OCI-LY7 (cell line): ENCODE data around the gene APBB1IP. TPM values are rescaled to one million over a fixed set of nuclear protein-coding genes. Genes with fewer than 3 reads are reported as not detected.
A peak's percentile ranks its signal among the peaks of the same experiment; 100 is the strongest.

ENCODE experiments used
- BruUV-seq: library from RNA; stranded (reverse); fragments of 400-500 nt; replicated peaks from 2 replicates; lab custom pipeline; 2021; lab: Mats Ljungman, UMichigan
- CTCF ChIA-PET: fragments of 300-600 bp; sonication (Branson Sonifier 250); formaldehyde crosslinking; loops from one replicate; lab custom pipeline; 2022; ENCODE audit warnings: antibody characterized with exemption; ENCODE audit not compliant: unreplicated experiment; lab: Charles Lee
- POLR2A ChIA-PET: fragments of 300-600 bp; sonication (Branson Sonifier 250); formaldehyde crosslinking; loops from one replicate; lab custom pipeline; 2022; ENCODE audit warnings: antibody characterized with exemption; lab: Charles Lee
- DNase-seq: peaks from one replicate; pipeline ENCODE4 v3.0.0-alpha.2; 2015; ENCODE audit warnings: low spot score
- H2AFZ ChIP-seq: fragments of 200-600 bp; sonication (generic), shearing (Covaris generic); 2 replicates; pipeline ENCODE4 v1.6.1; 2014; ENCODE audit warnings: mild to moderate bottlenecking, antibody characterized with exemption, low read length, moderate library complexity
- H3K27ac ChIP-seq: fragments of 200-600 bp; sonication (generic); 2 replicates; pipeline ENCODE4 v1.5.1; 2014; ENCODE audit warnings: mixed run types, low read depth, mild to moderate bottlenecking, moderate library complexity, low read length, inconsistent platforms; ENCODE audit not compliant: poor library complexity, severe bottlenecking
- H3K36me3 ChIP-seq: fragments of 200-600 bp; sonication (generic); 2 replicates; pipeline ENCODE4 v1.6.1; 2014; ENCODE audit warnings: mild to moderate bottlenecking, antibody characterized with exemption, low read length, moderate library complexity, mixed read lengths; ENCODE audit not compliant: insufficient read depth
- H3K4me1 ChIP-seq: fragments of 200-600 bp; sonication (generic); 2 replicates; pipeline ENCODE4 v1.5.1; 2014; ENCODE audit warnings: mild to moderate bottlenecking, low read length; ENCODE audit not compliant: insufficient read depth, poor library complexity, severe bottlenecking
- H3K4me2 ChIP-seq: fragments of 200-600 bp; sonication (generic); 2 replicates; pipeline ENCODE4 v1.6.1; 2014; ENCODE audit warnings: mild to moderate bottlenecking, low read length
- H3K4me3 ChIP-seq: fragments of 200-600 bp; sonication (generic); 2 replicates; pipeline ENCODE4 v1.5.1; 2014; ENCODE audit warnings: mild to moderate bottlenecking, low read depth, low read length; ENCODE audit not compliant: poor library complexity, severe bottlenecking
- H3K79me2 ChIP-seq: fragments of 200-600 bp; sonication (generic); 2 replicates; pipeline ENCODE4 v1.6.1; 2016; ENCODE audit warnings: low read depth, mild to moderate bottlenecking, low read length, moderate library complexity, mixed read lengths; ENCODE audit not compliant: insufficient read depth
- H3K9me2 ChIP-seq: fragments of 200-600 bp; sonication (generic); 2 replicates; pipeline ENCODE4 v1.6.1; 2016; ENCODE audit warnings: mild to moderate bottlenecking, low read length, mixed read lengths; ENCODE audit not compliant: insufficient read depth
- H3K9me3 ChIP-seq: fragments of 200-600 bp; sonication (generic); 2 replicates; pipeline ENCODE4 v1.6.1; 2014; ENCODE audit warnings: mild to moderate bottlenecking, mixed run types, low read length, mixed read lengths
- H4K20me1 ChIP-seq: fragments of 200-600 bp; sonication (generic); 2 replicates; pipeline ENCODE4 v1.6.1; 2014; ENCODE audit warnings: mild to moderate bottlenecking, antibody characterized with exemption, low read length, moderate library complexity, mixed read lengths; ENCODE audit not compliant: insufficient read depth
- EZH2phosphoT487 ChIP-seq: fragments of 200-600 bp; sonication (generic); IDR thresholded peaks from 2 replicates; pipeline ENCODE4 v1.6.1; 2018; ENCODE audit warnings: low read depth, borderline replicate concordance, mild to moderate bottlenecking, mixed run types, antibody characterized with exemption, low read length, moderate library complexity, mixed read lengths
- intact Hi-C: fragments of 100-400 bp; cut with micrococcal nuclease; formaldehyde crosslinking; loops from one replicate; pipeline ENCODE4 v1.10.0; 2022; ENCODE audit not compliant: unreplicated experiment
- total RNA-seq, 2 experiments: library from RNA; depleted of rRNA in 1 of 2; stranded (reverse); fragments of >200 nt in 1 of 2; shearing (Covaris generic) in 1 of 2; gene quantifications; 2 replicates each; pipeline ENCODE4 v1.2.3, GENCODE V29; 2014 to 2022
- TF ChIP-seq, protein P1 (sequence below): fragments of 200-600 bp; sonication (generic); conservative IDR thresholded peaks from 2 replicates; pipeline ENCODE4 v1.5.1; 2014; ENCODE audit warnings: mild to moderate bottlenecking, antibody characterized with exemption, low read length, moderate library complexity, mixed read lengths

The APBB1IP gene
- total RNA-seq, 2 experiments from 2014 or later = 65.8 to 167 TPM

DNA sequence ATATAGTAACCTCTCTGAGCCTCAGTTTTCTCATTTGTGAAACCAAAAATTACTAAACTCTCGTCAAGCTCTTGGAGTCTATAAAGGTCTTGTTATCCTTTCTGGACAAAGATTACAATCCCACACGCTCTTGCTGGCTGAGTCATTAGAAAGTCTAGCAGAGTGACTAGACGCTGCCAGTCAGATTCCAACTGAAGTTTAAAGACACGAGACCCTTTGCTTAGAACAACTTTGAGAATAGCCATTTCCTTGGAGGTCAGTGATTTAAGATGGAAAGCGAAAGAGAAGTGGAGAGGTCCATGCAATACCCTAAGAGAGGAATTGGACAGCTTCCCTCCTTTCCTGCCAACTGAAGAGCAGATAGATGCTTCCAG is 119.5 kb downstream of the APBB1IP start:
- intact Hi-C loops = loop anchor here (1.0 kb wide), 2 partner anchors 119 to 222 kb away; partner anchors contain the start of gene APBB1IP
- peaks cover 97% of the 10 kb centered on the region for H3K36me3 ChIP-seq
- H3K9me2 ChIP-seq = no peaks in the 10 kb centered on the region
- H3K9me3 ChIP-seq = no peaks in the 10 kb centered on the region
- 0 out of 2 replicates have a peak, but pooled peaks cover 5% of the 10 kb centered on the region for H4K20me1 ChIP-seq
- H2AFZ ChIP-seq = no peak overlapping the region
- no peak overlapping the region for H3K27ac ChIP-seq
- no TSS peak for BruUV-seq
- ChIA-PET CTCF (no interaction called here), POLR2A (no interaction called here)
- no peak overlapping the region for H3K4me2 ChIP-seq
- no peaks in the 10 kb centered on the region for H3K4me1 ChIP-seq
- no peak overlapping the region for H3K4me3 ChIP-seq
- no peaks in the 10 kb centered on the region for H3K79me2 ChIP-seq
- DNase-seq = no peak
- no peak for TF ChIP-seq EZH2phosphoT487
- TF ChIP-seq, protein P1, sequence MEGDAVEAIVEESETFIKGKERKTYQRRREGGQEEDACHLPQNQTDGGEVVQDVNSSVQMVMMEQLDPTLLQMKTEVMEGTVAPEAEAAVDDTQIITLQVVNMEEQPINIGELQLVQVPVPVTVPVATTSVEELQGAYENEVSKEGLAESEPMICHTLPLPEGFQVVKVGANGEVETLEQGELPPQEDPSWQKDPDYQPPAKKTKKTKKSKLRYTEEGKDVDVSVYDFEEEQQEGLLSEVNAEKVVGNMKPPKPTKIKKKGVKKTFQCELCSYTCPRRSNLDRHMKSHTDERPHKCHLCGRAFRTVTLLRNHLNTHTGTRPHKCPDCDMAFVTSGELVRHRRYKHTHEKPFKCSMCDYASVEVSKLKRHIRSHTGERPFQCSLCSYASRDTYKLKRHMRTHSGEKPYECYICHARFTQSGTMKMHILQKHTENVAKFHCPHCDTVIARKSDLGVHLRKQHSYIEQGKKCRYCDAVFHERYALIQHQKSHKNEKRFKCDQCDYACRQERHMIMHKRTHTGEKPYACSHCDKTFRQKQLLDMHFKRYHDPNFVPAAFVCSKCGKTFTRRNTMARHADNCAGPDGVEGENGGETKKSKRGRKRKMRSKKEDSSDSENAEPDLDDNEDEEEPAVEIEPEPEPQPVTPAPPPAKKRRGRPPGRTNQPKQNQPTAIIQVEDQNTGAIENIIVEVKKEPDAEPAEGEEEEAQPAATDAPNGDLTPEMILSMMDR = no peak

DNA sequence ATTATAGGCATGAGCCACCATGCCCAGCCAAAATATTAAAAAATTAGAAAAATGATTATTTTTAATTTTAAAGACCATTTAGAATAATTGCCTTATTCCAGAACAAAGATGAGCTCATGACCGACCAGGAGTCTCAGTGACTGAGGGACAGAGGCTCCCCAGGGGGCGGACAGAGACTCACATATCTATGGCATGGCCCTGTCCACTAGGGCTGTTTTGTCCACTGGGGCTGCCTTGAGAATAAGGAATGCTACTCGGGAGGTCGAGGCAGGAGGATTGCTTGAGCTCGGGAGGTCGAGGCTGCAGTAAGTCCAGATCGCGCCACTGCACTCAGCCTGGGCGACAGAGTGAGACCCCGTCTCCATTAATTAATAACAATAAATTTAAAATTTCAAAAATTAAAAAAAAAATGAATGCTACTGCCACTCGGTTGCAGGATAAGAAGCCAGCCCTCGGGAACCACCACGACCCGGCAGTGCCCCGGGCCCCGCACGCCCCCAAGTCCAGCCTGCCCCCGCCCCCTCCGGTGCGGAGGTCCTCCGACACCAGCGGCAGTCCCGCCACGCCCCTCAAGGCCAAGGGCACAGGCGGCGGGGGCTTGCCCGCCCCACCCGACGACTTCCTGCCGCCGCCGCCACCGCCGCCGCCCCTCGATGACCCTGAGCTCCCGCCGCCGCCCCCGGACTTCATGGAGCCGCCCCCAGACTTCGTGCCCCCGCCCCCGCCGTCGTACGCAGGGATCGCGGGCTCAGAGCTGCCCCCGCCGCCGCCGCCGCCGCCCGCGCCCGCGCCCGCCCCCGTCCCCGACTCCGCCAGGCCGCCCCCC is 128.6 kb downstream of the APBB1IP start:
- Histone ChIP-seq H3K9me3 (peaks cover 10% of the 10 kb centered on the region), H3K79me2 (no peaks in the 10 kb centered on the region), H3K9me2 (no peaks in the 10 kb centered on the region), H3K4me1 (no peaks in the 10 kb centered on the region), H3K4me3 (no peak overlapping the region), H3K4me2 (no peak overlapping the region), H2AFZ (no peak overlapping the region), H4K20me1 (no peaks in the 10 kb centered on the region), H3K27ac (no peak overlapping the region), H3K36me3 (peaks cover 97% of the 10 kb centered on the region)
- BruUV-seq = no TSS peak
- intact Hi-C loops = no loop called here
- ChIA-PET POLR2A (interaction anchor here (0.5 kb wide), 1 partner anchor 31 kb away, joined by 3 read pairs; no protein-coding TSS in a partner anchor), CTCF (no interaction called here)
- TF ChIP-seq EZH2phosphoT487 = no peak
- TF ChIP-seq, protein P1 = no peak
- DNase-seq = no peak

DNA sequence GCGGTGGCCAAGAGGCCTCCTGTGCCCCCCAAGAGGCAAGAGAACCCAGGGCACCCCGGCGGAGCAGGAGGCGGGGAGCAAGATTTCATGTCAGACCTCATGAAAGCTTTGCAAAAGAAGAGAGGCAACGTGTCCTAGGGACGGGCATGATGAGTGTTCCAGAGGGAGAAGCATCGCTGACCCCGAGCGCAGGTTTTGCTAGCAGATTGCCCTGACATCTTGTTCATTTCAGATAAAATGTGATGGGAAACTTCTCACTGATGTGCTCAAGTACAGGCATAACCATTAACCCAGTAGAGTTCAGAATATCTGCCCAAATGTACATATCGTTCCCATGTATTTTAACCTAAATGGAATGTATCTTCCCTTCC is 129.2 kb downstream of the APBB1IP start:
- no peak for DNase-seq
- CTCF ChIA-PET = no interaction called here
- POLR2A ChIA-PET = interaction anchor here (1.3 kb wide), 1 partner anchor 21 kb away, joined by 4 read pairs; no protein-coding TSS in a partner anchor
- no peak overlapping the region for H3K4me3 ChIP-seq
- H3K9me3 ChIP-seq = peaks cover 15% of the 10 kb centered on the region
- no peak overlapping the region for H2AFZ ChIP-seq
- no peaks in the 10 kb centered on the region for H3K79me2 ChIP-seq
- no peaks in the 10 kb centered on the region for H3K4me1 ChIP-seq
- no peaks in the 10 kb centered on the region for H4K20me1 ChIP-seq
- peaks cover 97% of the 10 kb centered on the region for H3K36me3 ChIP-seq
- H3K27ac ChIP-seq = no peak overlapping the region
- TSS peak; percentile 33 for BruUV-seq
- no peak overlapping the region for H3K4me2 ChIP-seq
- TF ChIP-seq EZH2phosphoT487 = no peak
- TF ChIP-seq, protein P1 = no peak
- H3K9me2 ChIP-seq = no peaks in the 10 kb centered on the region
- intact Hi-C loops = no loop called here
